ENCODE data around the gene OR2V1.

DNA sequence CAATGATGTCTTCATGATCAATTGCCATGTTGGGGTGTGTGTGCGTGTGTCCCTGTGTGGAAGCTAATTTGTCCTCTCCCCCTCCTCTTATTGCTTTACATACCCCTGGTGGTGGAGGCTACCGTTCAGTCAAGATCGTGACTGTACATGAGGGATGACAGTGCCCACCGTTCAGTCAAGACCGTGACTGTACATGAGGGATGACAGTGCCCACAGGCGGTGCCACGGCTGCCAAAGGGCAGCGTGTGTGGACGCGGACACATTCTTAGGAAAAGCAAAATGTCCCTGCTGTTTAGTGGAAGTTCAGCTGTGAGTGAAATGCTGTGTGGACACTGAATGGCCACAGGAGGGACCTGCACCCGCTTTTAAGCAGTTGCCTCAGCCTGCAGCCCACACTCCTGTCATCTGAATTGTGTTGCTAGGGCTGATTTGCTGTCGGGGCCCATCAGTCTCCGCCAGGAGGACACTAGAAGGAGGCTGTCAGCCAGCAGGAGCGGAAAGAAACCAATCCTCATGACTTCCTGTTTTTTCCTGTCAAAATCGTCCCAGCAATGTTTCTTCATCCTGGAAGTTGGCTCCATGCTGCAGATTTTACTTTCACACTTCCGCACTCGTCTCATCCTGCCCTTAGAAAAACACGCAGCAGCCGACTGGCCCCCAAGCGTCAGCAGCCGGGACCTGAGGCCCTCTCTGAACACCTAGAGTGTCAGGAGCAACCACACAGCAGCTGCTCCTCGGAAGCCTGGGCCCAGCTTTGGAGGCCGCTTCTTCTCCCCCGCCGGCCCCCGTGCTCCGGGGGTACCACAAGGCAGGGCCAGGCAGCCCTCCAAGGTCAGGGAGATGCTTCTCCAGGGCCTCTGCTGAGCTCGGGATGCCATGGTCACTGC lies 9.1 kb downstream of the OR2V1 start:
- TF ChIP-seq, protein P1, sequence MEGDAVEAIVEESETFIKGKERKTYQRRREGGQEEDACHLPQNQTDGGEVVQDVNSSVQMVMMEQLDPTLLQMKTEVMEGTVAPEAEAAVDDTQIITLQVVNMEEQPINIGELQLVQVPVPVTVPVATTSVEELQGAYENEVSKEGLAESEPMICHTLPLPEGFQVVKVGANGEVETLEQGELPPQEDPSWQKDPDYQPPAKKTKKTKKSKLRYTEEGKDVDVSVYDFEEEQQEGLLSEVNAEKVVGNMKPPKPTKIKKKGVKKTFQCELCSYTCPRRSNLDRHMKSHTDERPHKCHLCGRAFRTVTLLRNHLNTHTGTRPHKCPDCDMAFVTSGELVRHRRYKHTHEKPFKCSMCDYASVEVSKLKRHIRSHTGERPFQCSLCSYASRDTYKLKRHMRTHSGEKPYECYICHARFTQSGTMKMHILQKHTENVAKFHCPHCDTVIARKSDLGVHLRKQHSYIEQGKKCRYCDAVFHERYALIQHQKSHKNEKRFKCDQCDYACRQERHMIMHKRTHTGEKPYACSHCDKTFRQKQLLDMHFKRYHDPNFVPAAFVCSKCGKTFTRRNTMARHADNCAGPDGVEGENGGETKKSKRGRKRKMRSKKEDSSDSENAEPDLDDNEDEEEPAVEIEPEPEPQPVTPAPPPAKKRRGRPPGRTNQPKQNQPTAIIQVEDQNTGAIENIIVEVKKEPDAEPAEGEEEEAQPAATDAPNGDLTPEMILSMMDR (conservative IDR thresholded peaks at IDR 0.05; ENCODE audit: low read depth in 2 of 2) = peak; percentile 20 to 25
- TF ChIP-seq STAT1 (IDR thresholded peaks at IDR 0.05; ENCODE audit: unreplicated experiment) = no peak
- TF ChIP-seq EZH2 (IDR thresholded peaks at IDR 0.05; ENCODE audit: low read depth, unreplicated experiment) = no peak
